Kidney (tissue), 14 donors: ENCODE data around the gene MED26. TPM values are rescaled to one million over a fixed set of nuclear protein-coding genes. Genes with fewer than 3 reads are reported as not detected.

Experiments
- DNase-seq, 5 donors: peaks; one replicate each; pipeline ENCODE4 v3.0.0-alpha.2; 2013 to 2020
- FAIRE-seq: peaks from 2 replicates; lab custom pipeline; 2012; peaks lifted over from hg19 to GRCh38; lab: Jason Lieb, UNC
- H3K27ac ChIP-seq, 2 donors: one replicate each; pipeline ENCODE4 v1.7.0; 2013; ENCODE audit warnings: low read depth in 2 of 2, low read length in 2 of 2, inconsistent platforms in 1 of 2
- H3K27me3 ChIP-seq: one replicate; pipeline ENCODE4 v1.7.1; 2013; ENCODE audit warnings: low read length, inconsistent platforms; ENCODE audit not compliant: control insufficient read depth, insufficient read depth
- H3K36me3 ChIP-seq, 3 donors: one replicate each; pipeline versions ENCODE4 v1.7.0 to v1.7.1; 2013; ENCODE audit warnings: low read length in 3 of 3, control low read depth in 1 of 3, inconsistent platforms in 1 of 3; ENCODE audit not compliant: insufficient read depth in 3 of 3, control insufficient read depth in 2 of 3
- H3K4me1 ChIP-seq, 3 donors: one replicate each; pipeline versions ENCODE4 v1.7.0 to v1.7.1; 2013; ENCODE audit warnings: low read length in 3 of 3, inconsistent platforms in 1 of 3, low read depth in 1 of 3; ENCODE audit not compliant: control insufficient read depth in 2 of 3, insufficient read depth in 2 of 3
- H3K4me3 ChIP-seq, 3 donors: one replicate each; pipeline versions ENCODE4 v1.7.0 to v1.8.1; 2013; ENCODE audit warnings: low read length in 3 of 3, control low read depth in 1 of 3, inconsistent platforms in 1 of 3
- H3K9ac ChIP-seq, 3 donors: one replicate each; pipeline versions ENCODE4 v1.7.0 to v1.7.1; 2013; ENCODE audit warnings: low read length in 3 of 3, control low read depth in 1 of 3, inconsistent platforms in 1 of 3
- H3K9me3 ChIP-seq, 3 donors: one replicate each; pipeline versions ENCODE4 v1.7.0 to v1.7.1; 2013; ENCODE audit warnings: low read length in 3 of 3, control low read depth in 1 of 3, inconsistent platforms in 1 of 3; ENCODE audit not compliant: control insufficient read depth in 2 of 3, insufficient read depth in 1 of 3
- CTCF ChIP-seq: IDR thresholded peaks from 3 replicates; pipeline ENCODE4 v1.5.1; 2012; ENCODE audit warnings: mild to moderate bottlenecking, moderate library complexity, borderline replicate concordance; ENCODE audit not compliant: insufficient read depth; ENCODE audit errors: extremely low read depth
- intact Hi-C: fragments of 100-400 bp; cut with DNase I; formaldehyde crosslinking; loops from one replicate; pipeline ENCODE4 v1.11.1; 2022
- polyA plus RNA-seq: library from polyadenylated mRNA; stranded (reverse); fragments of 350-450 nt; fragmentation: Illumina TruSeq; extraction: RNeasy Lipid Tissue Mini Kit (QIAGEN cat#74804); gene quantifications from one replicate; pipeline ENCODE4 v1.2.3, GENCODE V29; 2014; ENCODE audit warnings: low read depth, low replicate concordance; ENCODE audit not compliant: insufficient read depth
- total RNA-seq: library from RNA; stranded (reverse); fragmentation: NEBNext Ultra II Directional; extraction: Animal tissue kit (Norgen Biotek cat#: 25700); gene quantifications from one replicate; pipeline ENCODE4 v1.2.1, GENCODE V29; 2021
- donor health status: control.
- donor health status: control.
- donor health status: control.
- donor health status: control.
- donor health status: control.
- donor health status: DM: yes; HTN: yes; CAD: no.
- donor health status: Normal renal cell carcinoma (clear cell type).

MED26 gene
- total and polyA plus RNA-seq, 2 donors from 2014 or later: 3.6 to 11.8 TPM

- Histone ChIP-seq H3K36me3 (peaks cover 0 to 63% (median 26%) of the 10 kb centered on the region in 3 donors), H3K4me1 (no peaks in the 10 kb centered on the region), H3K9me3 (no peaks in the 10 kb centered on the region), H3K27ac (no peak overlapping the region), H3K27me3 (no peaks in the 10 kb centered on the region), H3K9ac (no peak overlapping the region), H3K4me3 (no peak overlapping the region)
- intact Hi-C loops: no loop called here
- no peak for TF ChIP-seq CTCF
- FAIRE-seq: no peak
- DNase-seq: no peak
Observed at GRCh38 chr19:16532440-16533234, 95.4 kb downstream of the MED26 start.

- DNase-seq (no peak), FAIRE-seq (no peak)
- H3K27me3 ChIP-seq: no peaks in the 10 kb centered on the region
- no peaks in the 10 kb centered on the region for H3K9me3 ChIP-seq
- no peak for TF ChIP-seq CTCF
- no peak overlapping the region for H3K27ac ChIP-seq
- peaks cover 0 to 10% (median 8%) of the 10 kb centered on the region in 3 donors for H3K4me1 ChIP-seq
- intact Hi-C loops: no loop called here
- peaks cover 0 to 69% (median 31%) of the 10 kb centered on the region in 3 donors for H3K36me3 ChIP-seq
- H3K4me3 ChIP-seq: no peak overlapping the region
- no peak overlapping the region for H3K9ac ChIP-seq
Observed at GRCh38 chr19:16531380-16531669, 96.7 kb downstream of the MED26 start.

- intact Hi-C loops: no loop called here
- Histone ChIP-seq H3K36me3 (peaks cover 0 to 69% (median 28%) of the 10 kb centered on the region in 3 donors), H3K4me1 (peaks cover 0 to 10% (median 9%) of the 10 kb centered on the region in 3 donors), H3K9ac (no peak overlapping the region), H3K4me3 (no peak overlapping the region), H3K27me3 (no peaks in the 10 kb centered on the region), H3K9me3 (no peaks in the 10 kb centered on the region), H3K27ac (no peak overlapping the region)
- TF ChIP-seq CTCF: no peak
- DNase-seq (no peak), FAIRE-seq (no peak)
Observed at GRCh38 chr19:16530540-16531379, 97.2 kb downstream of the MED26 start.
